T-helper 1 cell treated with Interleukin-12 subunit alpha and Interleukin-12 subunit beta and Interleukin-4 antibody, amounts not matched to agents 30 ng/mL and 1 ng/mL, for 36 hours (primary cell): ENCODE measurements around the gene CASZ1. TPM values are rescaled to one million over a fixed set of nuclear protein-coding genes. Genes with fewer than 3 reads are reported as not detected.

ENCODE experiments used
- intact Hi-C: fragments of 100-400 bp; cut with micrococcal nuclease; formaldehyde crosslinking; loops from one replicate; pipeline ENCODE4 v1.15.1; 2024
- total RNA-seq: library from RNA; stranded (reverse); gene quantifications from 2 replicates; pipeline ENCODE4 v1.2.3, GENCODE V29; 2022

Gene CASZ1
- total RNA-seq, 1 donor from 2014 or later, result 9.5 TPM

GRCh38 chr1:10643607-10644306, 152.7 kb downstream of the CASZ1 start:
- intact Hi-C loops, result no loop called here

DNA sequence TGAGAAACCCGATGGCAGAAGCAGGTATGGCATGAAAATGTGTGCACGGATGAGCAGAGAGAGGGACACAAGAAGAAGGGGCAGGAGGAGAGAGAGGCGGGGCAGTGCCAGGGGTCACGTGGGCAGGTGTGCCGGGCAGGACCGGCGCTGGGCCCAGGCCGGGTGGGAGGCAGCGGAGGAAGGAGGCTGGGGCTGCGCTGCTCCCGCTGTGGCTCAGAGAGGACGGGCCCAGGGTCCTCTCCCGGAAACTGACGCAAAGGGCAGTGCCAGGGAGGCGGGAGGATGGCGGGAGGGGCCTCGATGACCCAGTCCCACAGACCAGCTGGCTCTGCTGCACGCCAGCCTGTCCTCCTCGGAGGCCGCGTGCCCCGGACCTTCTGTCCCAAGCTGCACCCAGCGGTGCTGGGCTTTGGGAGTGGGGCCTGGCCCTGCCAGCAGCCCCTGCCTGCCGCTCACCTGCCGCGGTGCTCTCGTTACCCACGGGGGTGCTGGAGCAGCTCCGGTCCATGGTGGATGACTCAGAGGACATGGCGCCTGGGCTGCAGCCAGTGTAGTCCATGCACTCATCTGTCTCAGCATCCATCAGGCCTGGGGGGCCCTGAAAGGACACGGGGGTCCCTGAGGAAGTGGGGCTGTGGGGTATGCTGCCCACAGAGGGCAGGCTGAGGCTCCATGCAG, 153.9 kb downstream of the CASZ1 start:
- intact Hi-C loops, result no loop called here

DNA sequence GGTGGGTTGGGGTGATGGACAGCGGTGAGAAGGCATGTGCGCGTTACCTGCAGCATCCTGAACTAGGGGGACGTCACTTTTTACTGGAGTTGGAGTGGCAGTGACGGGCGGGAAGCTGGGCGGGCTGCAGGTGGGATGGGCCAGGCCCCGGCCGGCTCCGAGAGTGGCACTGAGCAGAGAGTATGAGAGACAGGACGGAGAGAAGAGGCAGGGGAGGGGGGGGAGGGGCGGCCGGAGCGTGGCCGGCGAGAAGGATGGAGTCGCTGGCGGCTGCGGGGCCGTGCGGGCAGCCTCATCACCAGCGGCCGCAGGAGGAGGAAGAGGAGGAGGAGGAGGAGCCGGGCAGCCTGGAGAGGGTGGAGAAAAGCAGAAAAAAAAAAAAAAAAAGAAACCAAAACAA, 154.5 kb downstream of the CASZ1 start:
- intact Hi-C loops, result no loop called here

- intact Hi-C loops, result no loop called here
Observed at GRCh38 chr1:10640843-10641553, 155.4 kb downstream of the CASZ1 start.

DNA sequence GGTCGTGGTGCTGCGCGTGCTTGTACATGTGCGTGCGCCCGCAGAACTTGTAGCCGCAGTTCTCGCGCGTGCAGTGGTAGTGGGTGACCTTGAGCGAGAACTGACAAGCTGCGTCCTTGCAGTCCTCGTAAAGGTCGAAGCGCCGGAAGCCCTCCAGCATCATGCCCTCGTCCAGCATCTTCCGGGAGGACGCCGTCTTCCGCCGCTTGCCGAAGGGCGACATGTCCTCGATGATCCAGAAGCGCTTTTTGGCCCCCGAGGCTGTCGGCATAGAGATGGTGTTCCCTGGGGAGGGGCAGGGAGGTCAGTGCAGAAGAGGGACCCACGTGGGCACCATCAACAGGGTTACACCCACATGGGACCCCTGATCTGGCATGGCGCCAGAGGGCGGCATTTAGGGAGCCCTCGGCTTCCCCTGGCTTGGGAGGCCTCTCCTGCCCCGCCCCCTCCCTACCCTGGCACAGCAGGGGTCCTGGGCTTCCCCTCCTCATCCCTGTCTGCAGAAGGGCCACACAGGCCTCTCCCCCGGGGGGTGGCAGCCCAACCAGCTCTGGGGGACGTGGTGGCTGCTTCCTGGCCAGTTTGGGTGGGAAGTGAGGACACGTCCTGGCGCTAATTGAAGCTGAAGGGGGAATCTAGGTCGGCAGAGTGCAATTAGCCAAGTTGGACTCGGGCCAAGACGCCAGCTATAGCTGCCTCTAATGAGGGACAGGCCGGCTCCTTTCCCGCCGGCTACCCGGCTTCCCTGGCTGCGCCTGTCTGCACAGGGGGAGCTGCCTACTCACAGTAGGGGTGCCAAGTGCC, 156.5 kb downstream of the CASZ1 start:
- intact Hi-C loops, result loop anchor here (5.0 kb wide), 1 partner anchor 133 kb away; no protein-coding TSS in a partner anchor

DNA sequence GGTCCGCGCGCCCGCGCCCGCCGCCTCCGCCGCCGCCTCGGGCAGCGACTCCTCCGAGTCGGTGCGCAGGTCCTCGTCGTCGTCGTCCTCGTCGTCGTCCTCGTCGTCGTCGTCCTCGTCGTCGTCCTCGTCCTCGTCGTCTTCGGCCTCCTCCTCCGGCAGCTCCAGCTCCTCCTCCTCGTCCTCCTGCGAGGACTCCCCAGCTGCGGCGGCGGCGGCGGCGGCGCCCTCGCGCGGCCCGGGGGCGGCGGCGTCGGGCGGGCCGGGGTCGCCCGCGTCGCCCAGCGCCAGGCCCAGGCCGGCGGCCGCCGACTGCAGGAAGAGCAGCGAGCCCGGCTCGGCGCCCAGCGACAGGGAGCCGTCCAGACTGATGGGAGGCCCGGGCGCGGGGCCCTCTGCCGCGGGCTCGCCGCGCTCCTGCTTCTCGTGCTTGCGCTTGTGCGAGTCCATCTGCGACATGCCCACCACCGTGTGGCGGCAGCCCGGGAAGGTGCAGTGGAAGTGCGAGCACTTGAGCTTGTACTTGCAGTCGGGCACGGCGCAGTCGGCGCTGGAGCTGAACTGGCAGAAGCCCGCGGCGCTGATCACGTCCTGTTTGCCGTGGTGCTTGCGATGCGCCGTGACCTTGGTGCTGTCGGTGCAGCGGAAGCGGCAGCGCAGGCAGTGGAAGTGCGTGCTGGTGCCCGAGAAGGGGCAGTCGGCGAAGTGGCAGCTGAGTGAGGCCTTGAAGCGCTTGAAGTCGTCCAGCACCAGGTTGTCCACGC, 157.3 kb downstream of the CASZ1 start:
- intact Hi-C loops, result loop anchor here (5.0 kb wide), 1 partner anchor 132 kb away; no protein-coding TSS in a partner anchor

- intact Hi-C loops, result loop anchor here (5.0 kb wide), 1 partner anchor 131 kb away; no protein-coding TSS in a partner anchor
Observed at GRCh38 chr1:10638559-10639005, 157.9 kb downstream of the CASZ1 start.

DNA sequence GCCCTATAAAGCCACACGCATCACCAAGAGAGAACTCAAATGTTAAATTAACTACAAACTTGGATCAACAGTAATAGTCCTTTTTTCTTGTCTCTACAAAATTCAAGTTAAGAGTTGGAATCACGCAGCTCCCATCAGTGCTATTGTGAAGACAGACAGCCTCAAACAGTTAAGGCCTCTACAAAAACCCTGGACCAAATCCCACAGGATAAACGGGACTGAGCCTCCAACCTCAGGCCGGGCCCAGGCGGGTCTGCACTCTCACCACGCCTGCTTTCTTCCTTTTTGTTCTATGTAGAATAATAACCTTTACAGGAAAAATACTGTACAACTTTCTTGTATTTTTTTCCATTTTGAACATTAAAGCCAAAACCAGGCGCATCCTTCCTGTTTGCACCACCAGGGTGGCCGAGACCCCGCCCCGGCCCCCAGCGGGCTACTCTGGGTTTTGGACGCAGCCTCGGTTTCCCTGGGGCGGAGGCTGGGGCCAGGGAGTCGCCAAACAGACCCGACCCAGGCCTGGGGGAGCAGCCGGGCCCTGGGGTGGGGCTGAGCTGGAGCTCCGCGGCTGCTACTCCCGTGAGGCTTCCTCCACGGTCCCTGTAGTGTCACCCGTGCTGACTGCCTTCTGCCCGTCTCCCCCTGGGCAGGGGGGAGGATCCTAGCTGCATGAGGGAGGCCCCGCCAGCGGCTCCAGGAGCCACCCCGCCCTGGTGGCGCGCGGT, 158.4 kb downstream of the CASZ1 start:
- intact Hi-C loops, result loop anchor here (5.0 kb wide), 1 partner anchor 131 kb away; no protein-coding TSS in a partner anchor

DNA sequence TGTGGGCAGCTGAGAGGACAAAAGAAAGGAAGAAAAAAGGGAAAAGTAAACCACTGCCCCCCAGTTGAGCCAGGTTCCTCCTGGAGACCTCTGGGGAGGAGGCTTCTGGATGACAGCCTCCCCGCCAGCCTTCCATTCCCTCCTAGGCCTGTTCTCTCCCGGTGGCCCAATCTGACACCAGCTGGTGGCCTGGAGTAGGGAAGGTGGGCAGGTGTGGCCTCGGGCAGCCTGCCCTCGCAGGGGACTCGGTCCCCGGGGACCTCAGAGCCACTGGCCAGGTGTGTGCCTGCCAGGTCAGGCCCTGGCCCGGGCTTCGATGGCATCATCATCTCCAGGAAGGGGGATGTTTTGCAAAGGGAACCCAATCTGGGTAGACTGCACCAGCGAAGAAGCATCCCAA, 159.0 kb downstream of the CASZ1 start:
- intact Hi-C loops, result loop anchor here (5.0 kb wide), 1 partner anchor 130 kb away; no protein-coding TSS in a partner anchor

GRCh38 chr1:10635992-10636391, 160.5 kb downstream of the CASZ1 start:
- intact Hi-C loops, result loop anchor here (5.0 kb wide), 1 partner anchor 129 kb away; no protein-coding TSS in a partner anchor

DNA sequence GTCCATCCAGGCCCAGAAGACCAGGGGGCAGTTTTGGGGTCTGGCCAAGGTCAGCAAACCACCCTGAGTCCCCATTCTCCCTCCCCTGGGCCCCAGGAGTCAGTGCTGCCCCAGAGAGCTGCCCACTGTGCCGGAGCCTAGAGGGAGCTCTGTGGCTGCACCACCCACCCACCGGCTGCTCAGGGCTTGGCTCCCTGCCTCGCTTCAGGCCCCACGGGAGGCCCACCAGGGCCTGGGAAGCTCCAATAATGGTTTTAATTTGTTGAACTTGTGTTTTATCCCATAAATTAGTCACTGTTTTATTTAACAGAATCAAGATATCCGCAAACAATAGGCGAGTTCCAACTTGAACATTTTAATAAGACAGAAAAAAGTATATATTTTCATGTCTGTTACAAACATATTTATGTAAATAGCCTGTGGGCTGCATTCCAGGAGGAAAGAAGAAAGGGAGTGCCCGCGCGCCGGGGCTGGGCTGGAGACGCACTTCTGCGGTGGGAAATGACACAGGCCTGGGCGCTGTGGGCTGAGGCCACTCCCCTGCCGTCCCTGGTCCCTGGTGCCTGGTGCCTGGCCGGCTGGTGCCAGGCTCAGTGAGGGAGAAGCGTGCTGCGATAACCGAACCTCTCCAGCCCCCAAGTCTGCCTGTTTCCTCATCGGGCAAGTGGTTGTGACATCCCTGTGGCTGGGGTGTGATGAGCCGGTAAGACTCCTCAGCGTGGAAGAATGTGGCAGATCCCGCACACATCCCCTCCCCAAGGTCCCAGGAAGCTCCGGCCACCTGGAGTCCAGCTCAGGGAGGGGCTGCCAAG, 161.2 kb downstream of the CASZ1 start:
- intact Hi-C loops, result loop anchor here (5.0 kb wide), 1 partner anchor 128 kb away; no protein-coding TSS in a partner anchor

DNA sequence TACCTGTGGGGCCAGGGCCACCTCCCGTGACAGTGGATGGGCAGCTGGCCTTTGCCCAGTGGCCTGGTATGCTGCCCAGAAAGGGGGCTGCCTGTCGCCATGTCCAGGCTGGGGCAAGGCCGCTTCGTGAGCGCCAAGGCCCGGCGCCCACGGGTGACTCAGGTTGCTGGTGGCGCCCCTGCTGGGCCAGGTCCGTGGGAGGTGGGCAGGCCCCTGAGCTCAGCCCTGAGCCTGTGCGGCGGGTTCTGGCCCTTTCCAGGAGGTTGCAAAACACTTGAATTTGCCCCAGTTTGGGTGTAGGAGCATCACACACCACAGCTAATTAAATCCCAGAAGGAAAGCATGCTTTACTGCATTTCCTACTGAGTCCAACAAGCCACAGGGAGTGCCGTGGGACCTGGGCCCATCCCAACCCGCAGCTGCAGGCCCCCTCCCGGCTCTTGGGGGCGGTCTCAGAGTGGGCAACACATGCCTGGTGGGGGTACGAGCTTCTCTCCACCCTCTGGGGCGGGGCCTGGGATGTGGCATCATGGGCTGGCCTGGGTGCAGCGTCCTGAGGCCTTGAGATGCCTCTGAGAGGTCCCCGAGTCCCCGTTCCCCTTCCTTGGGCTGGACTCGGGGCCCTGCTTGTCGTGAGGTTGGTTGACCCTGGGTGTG, 161.9 kb downstream of the CASZ1 start:
- intact Hi-C loops, result loop anchor here (5.0 kb wide), 1 partner anchor 127 kb away; no protein-coding TSS in a partner anchor

GRCh38 chr1:10634075-10634427, 162.4 kb downstream of the CASZ1 start:
- intact Hi-C loops, result no loop called here

GRCh38 chr1:10633416-10633815, 163.0 kb downstream of the CASZ1 start:
- intact Hi-C loops, result no loop called here

DNA sequence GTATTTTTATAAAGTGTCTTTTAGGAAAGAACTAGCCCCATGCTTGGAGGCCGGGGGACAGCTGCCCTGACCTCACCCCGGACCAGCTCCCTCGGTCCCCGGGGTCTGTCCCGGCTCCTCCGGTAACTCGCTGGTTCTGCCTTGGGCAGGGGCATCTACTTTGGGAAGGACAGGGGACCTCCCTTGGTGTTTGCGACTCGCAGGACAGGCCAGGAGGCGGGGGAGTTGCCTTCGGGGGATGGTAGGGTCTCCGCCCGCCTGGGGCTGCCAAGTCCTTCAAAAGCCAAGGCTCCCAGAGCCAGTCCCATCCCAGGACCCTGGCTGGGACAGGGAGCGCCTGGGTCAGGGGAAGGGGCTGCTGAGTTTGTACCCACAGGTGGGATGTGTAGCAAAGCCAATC, 163.8 kb downstream of the CASZ1 start:
- intact Hi-C loops, result no loop called here

- intact Hi-C loops, result no loop called here
Observed at GRCh38 chr1:10631811-10632593, 164.4 kb downstream of the CASZ1 start.

DNA sequence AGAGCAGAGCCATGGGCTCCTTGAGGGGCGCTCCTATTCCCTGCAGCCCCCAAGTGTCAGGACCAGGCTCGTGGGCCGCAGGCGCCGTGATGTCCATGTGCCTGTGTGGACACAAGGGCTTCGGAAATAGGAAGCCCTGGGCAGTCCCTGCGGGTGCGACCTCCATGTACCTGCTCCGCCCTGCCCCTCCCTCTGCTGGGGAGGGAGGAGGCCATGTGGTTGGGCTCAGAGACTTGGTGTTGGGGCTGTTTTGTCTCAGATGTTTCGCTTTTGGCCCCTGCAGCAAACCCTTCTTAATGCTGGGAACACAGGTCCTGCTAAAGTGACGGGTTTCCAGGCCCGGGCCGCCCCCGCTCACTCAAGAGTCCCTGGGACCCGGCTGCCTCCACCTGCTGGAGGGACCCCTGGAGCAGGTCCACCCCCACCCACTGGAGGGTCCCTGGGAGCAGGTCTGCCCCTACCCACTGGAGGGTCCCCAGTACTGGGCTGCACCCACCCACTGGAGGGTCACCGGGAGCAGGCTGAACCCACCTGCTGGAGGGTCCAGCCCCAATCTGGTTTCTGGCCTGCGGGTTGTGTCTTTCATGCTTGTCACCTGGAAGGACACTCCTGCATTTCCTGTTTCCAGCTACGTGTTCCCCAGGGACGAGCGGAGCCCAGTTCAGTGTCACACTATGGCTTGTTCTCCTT, 165.2 kb downstream of the CASZ1 start:
- intact Hi-C loops, result no loop called here
